ENCODE measurements around the gene JRKL.

JRKL gene

DNA sequence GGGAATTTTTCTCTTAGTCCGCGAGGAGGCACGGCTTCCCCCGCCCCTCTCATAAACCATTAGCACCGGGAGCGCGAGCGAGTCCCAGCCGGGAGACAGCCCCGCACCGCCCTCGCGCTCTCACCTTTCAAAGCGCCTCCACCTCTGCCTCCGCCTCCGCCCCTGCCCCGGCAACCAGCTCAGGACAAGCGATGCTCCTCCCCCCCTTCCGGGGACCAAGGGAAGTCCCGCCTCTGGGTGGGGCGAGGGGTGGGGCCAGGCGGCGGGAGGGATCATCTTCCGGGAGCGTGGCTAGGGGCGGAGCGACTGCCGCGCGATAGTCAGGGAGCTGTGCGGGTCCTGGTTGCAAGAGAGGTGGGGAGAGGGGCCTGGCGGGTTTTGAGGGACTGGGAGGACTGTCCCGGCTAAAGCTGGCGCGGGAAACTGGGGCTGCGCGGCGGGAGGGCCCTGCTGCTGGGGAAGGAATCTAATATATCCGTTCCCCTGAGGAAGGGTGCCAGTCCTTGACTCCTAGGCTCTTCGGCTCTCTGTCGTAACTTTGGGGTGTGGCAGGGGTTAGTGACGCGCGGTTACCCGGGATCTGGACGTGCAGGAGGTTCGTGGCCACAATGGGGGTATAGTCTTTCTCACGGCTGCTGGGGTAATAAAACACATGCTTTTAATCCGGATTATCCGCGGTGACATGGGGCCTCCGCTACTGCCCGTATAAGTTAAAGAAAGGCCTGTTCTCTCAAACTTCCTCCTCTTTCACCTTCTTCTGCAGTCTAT is at the start of gene JRKL, which contains the start of gene CCDC82:
TSS of gene JRKL (plus strand) at position 294 of the 768 bp plus-strand sequence. CDS start 637 bp downstream, outside the sequence.
TSS of gene CCDC82 (minus strand) at position 193 of the 768 bp plus-strand sequence. CDS start 5,165 bp downstream, outside the sequence.
- TF ChIP-seq, protein P1, sequence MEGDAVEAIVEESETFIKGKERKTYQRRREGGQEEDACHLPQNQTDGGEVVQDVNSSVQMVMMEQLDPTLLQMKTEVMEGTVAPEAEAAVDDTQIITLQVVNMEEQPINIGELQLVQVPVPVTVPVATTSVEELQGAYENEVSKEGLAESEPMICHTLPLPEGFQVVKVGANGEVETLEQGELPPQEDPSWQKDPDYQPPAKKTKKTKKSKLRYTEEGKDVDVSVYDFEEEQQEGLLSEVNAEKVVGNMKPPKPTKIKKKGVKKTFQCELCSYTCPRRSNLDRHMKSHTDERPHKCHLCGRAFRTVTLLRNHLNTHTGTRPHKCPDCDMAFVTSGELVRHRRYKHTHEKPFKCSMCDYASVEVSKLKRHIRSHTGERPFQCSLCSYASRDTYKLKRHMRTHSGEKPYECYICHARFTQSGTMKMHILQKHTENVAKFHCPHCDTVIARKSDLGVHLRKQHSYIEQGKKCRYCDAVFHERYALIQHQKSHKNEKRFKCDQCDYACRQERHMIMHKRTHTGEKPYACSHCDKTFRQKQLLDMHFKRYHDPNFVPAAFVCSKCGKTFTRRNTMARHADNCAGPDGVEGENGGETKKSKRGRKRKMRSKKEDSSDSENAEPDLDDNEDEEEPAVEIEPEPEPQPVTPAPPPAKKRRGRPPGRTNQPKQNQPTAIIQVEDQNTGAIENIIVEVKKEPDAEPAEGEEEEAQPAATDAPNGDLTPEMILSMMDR (IDR thresholded peaks at IDR 0.05; ENCODE audit: low read depth, low read length, missing control alignments) = no peak
- DNase-seq (ENCODE audit: low read depth) = peak; percentile 75

GRCh38 chr11:96340555-96340885 is 49.3 kb upstream of the JRKL start:
- H3K4me3 ChIP-seq (ENCODE audit: low read depth, low read length) = peak overlapping the region; percentile 69; the same call in 1 of the 2 replicates
- TF ChIP-seq, protein P1 (IDR thresholded peaks at IDR 0.05; ENCODE audit: low read depth, low read length, missing control alignments) = no peak
- no peak for DNase-seq (ENCODE audit: low read depth)

More for the DNA sequence above, at the start of gene JRKL, which contains the start of gene CCDC82:
- peak within 1 kb of the TSS; percentile 89 for H3K4me3 ChIP-seq (ENCODE audit: low read depth, low read length)

- no peak for DNase-seq (ENCODE audit: low read depth)
- peak overlapping the region; percentile 69 for H3K4me3 ChIP-seq (ENCODE audit: low read depth, low read length)
- TF ChIP-seq, protein P1 (IDR thresholded peaks at IDR 0.05; ENCODE audit: low read depth, low read length, missing control alignments) = peak; percentile 64
Observed at GRCh38 chr11:96341211-96342013, 48.4 kb upstream of the JRKL start.

DNA sequence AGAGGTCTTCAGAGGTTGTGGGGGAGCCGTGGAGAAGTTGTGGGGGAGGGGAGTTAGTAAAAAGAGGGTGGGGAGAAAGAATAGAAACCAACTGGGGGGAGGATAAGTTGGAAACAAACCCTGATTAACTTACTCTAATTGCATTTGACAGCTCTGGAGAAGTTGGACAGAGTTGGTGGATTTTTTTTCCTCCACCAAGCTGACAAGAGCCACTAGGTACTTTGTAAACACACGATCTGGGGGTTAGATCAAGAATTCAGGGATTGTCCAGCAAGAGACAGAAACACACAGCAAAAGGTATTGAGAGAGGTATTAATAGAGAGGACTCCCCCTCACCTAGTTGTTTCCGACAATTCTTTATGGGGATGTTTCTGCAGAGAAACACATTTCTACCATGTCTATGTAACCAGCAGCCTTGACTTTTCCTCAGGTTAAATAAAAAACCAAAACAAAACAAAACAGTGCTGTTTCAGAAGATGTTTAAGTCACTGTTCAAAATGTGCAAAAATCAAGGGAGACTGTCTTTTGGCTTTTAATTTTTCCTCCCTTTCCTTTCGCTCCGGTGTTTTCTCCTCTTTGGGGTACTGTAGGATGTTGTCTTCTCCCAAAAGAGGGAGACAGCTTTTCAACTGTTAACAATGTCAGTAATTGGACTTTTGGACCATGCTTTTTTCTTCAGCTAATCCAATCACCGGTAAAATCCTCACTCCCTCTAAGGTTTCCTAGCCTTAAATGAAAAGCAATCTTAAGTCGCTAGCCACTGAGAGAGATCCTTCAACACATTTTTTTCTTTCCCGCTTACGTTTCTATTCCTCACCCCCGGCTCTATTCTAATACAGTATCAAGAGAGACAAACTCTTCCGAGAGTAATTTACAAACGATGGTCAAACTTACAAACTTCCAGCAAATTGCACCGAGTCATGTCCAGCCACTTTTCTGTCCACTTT is 47.5 kb upstream of the JRKL start:
- peak overlapping the region; percentile 69 for H3K4me3 ChIP-seq (ENCODE audit: low read depth, low read length)
- TF ChIP-seq, protein P1 (IDR thresholded peaks at IDR 0.05; ENCODE audit: low read depth, low read length, missing control alignments) = no peak
- no peak for DNase-seq (ENCODE audit: low read depth)

GRCh38 chr11:96342961-96343711 is 46.7 kb upstream of the JRKL start, which contains the start of gene MAML2:
MAML2 (minus strand) TSS chr11:96343195; CDS start chr11:96341895, 1,300 bp downstream.
- peak within 1 kb of the TSS; percentile 69 for H3K4me3 ChIP-seq (ENCODE audit: low read depth, low read length)
- TF ChIP-seq, protein P1 (IDR thresholded peaks at IDR 0.05; ENCODE audit: low read depth, low read length, missing control alignments) = peak; percentile 90
- DNase-seq (ENCODE audit: low read depth) = peak; percentile 78

All from GM12864 (cell line).